Dermis lymphatic vessel endothelial cell (primary cell): Measurements from ENCODE around the gene FZD2. TPM values are rescaled to one million over a fixed set of nuclear protein-coding genes. Genes with fewer than 3 reads are reported as not detected.

Source experiments
- total RNA-seq: library from RNA; depleted of rRNA; stranded (reverse); fragments of >200 nt; gene quantifications from 2 replicates; pipeline ENCODE4 v1.2.1, GENCODE V29; 2014

Gene FZD2
- 0.17 and 0.22 TPM in 2 replicates for total RNA-seq

GRCh38 chr17:44556832-44557606, at the start of gene FZD2:
TSS of gene FZD2 (plus strand) at chr17:44557484. CDS start at chr17:44557689, 205 bp downstream.

Other genes with a start within 250 kb of the FZD2 start
- gene RUNDC3A, start 248.9 kb upstream of the FZD2 start, total RNA-seq, result 0.22 and 0.95 TPM in 2 replicates
- gene SLC25A39, start 232.7 kb upstream of the FZD2 start, total RNA-seq, result 51.4 and 54.2 TPM in 2 replicates
- gene GRN, start 212.2 kb upstream of the FZD2 start, total RNA-seq, result 551 and 587 TPM in 2 replicates
- gene FAM171A2, start 193.6 kb upstream of the FZD2 start, total RNA-seq, result 5.0 TPM in 2 replicates
- gene ITGA2B, start 167.8 kb upstream of the FZD2 start, total RNA-seq, result 0.26 and 0.65 TPM in 2 replicates
- 10.9 and 14.0 TPM in 2 replicates for gene GPATCH8, start 54.1 kb upstream of the FZD2 start, total RNA-seq
- gene MEIOC, start 99.0 kb downstream of the FZD2 start, total RNA-seq, result not detected in 2 replicates
- 31.1 and 35.2 TPM in 2 replicates for gene CCDC43, start 132.3 kb downstream of the FZD2 start, total RNA-seq
- 0.98 and 1.7 TPM in 2 replicates for gene DBF4B, start 151.2 kb downstream of the FZD2 start, total RNA-seq
- under 0.01 TPM in 1 of 2 replicates, not detected in the other for gene ADAM11, start 201.5 kb downstream of the FZD2 start, total RNA-seq